ENCODE data around the gene GET4. TPM values are rescaled to one million over a fixed set of nuclear protein-coding genes. Genes with fewer than 3 reads are reported as not detected.

The GET4 gene
- total RNA-seq, 1 donor = 17.7 TPM

DNA sequence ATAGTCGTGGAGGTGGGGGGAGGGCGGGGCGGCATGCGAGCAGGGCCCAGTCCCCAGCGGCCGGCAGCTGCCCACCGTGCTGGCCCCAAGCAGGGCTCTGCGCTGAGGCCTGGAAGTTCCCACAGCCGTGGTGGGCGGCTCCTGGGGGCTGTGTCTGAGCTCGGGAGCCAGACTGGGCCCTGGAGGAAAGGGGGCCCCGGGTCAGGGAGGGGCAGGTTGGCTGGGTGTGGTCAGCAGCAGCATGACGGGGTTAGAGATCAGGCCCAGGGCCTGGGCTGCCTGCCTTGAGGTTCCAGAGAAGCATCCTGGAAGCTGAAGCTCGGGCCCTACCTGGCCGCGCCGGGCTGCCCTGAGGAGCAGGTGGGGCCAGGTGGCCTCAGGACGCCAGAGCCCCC is 22.1 kb downstream of the GET4 start:
- Histone ChIP-seq H2AFZ (ENCODE audit: low read length) (no peak overlapping the region), H4K20me1 (ENCODE audit: insufficient read depth, low read length) (peaks cover 3% of the 10 kb centered on the region), H3K4me2 (ENCODE audit: insufficient read depth, low read length) (no peak overlapping the region), H3K27ac (ENCODE audit: low read depth, low read length) (no peak overlapping the region), H3K27me3 (ENCODE audit: insufficient read depth, low read length) (peaks cover 3% of the 10 kb centered on the region), H3K79me2 (ENCODE audit: insufficient read depth, low read length) (no peaks in the 10 kb centered on the region), H3K4me1 (ENCODE audit: insufficient read depth, low read length) (no peaks in the 10 kb centered on the region), H3K4me3 (ENCODE audit: insufficient read depth, low read length) (no peak overlapping the region), H3K9me3 (ENCODE audit: low read depth, low read length) (no peaks in the 10 kb centered on the region), H3K36me3 (ENCODE audit: insufficient read depth, low read length) (peaks cover 6% of the 10 kb centered on the region)
- no peak for DNase-seq (ENCODE audit: insufficient read length, low spot score, missing footprints)
- TF ChIP-seq, protein P1, sequence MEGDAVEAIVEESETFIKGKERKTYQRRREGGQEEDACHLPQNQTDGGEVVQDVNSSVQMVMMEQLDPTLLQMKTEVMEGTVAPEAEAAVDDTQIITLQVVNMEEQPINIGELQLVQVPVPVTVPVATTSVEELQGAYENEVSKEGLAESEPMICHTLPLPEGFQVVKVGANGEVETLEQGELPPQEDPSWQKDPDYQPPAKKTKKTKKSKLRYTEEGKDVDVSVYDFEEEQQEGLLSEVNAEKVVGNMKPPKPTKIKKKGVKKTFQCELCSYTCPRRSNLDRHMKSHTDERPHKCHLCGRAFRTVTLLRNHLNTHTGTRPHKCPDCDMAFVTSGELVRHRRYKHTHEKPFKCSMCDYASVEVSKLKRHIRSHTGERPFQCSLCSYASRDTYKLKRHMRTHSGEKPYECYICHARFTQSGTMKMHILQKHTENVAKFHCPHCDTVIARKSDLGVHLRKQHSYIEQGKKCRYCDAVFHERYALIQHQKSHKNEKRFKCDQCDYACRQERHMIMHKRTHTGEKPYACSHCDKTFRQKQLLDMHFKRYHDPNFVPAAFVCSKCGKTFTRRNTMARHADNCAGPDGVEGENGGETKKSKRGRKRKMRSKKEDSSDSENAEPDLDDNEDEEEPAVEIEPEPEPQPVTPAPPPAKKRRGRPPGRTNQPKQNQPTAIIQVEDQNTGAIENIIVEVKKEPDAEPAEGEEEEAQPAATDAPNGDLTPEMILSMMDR (IDR thresholded peaks at IDR 0.05; ENCODE audit: extremely low read depth, low read depth, low read length) = no peak

DNA sequence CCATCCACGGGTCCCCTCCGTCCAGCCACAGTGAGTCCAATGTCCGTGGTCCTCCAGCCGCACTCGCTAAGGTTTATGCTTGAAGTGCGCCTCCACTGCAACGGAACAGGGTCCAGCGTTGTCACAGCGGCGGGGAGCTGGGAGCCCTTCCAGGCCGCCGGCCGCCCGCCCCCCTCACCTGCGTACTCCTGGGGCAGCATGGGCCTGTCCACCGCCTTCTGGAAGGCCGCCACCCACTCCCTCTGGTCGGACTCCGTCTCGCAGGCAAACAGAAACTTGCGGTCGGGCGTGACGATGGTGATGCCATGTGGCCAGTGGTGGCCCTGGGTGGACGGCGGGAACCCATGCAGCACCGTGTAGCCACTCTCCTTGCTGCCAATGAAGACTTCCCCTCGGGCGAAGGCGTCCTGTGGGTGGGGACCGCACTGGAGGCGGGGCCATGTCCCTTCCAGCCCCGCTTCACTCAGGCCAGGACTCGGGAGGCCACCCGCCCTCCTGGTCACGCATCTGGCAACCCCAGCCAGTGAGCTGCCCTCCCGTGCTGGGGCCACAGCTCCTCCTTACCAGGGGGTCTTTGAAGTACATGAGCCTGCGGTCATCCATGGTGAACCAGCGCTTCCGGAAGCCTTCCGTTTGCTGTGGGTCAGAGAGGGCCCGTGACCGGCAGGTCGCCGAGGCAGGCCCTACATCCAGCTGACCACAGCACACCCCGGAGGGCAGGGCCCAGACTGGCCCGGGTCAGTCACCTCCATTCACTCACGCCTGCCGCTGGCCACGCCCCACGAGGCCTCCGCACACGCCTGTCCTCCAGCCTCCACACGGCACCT is 22.7 kb downstream of the GET4 start:
- TF ChIP-seq, protein P1 (IDR thresholded peaks at IDR 0.05; ENCODE audit: extremely low read depth, low read depth, low read length) = no peak
- no peak for DNase-seq (ENCODE audit: insufficient read length, low spot score, missing footprints)
- Histone ChIP-seq H3K27me3 (ENCODE audit: insufficient read depth, low read length) (peaks cover 5% of the 10 kb centered on the region), H3K36me3 (ENCODE audit: insufficient read depth, low read length) (no peaks in the 10 kb centered on the region), H3K9me3 (ENCODE audit: low read depth, low read length) (no peaks in the 10 kb centered on the region), H3K79me2 (ENCODE audit: insufficient read depth, low read length) (no peaks in the 10 kb centered on the region), H3K4me1 (ENCODE audit: insufficient read depth, low read length) (no peaks in the 10 kb centered on the region), H4K20me1 (ENCODE audit: insufficient read depth, low read length) (no peaks in the 10 kb centered on the region), H3K4me3 (ENCODE audit: insufficient read depth, low read length) (no peak overlapping the region), H3K27ac (ENCODE audit: low read depth, low read length) (no peak overlapping the region), H2AFZ (ENCODE audit: low read length) (no peak overlapping the region), H3K4me2 (ENCODE audit: insufficient read depth, low read length) (no peak overlapping the region)

DNA sequence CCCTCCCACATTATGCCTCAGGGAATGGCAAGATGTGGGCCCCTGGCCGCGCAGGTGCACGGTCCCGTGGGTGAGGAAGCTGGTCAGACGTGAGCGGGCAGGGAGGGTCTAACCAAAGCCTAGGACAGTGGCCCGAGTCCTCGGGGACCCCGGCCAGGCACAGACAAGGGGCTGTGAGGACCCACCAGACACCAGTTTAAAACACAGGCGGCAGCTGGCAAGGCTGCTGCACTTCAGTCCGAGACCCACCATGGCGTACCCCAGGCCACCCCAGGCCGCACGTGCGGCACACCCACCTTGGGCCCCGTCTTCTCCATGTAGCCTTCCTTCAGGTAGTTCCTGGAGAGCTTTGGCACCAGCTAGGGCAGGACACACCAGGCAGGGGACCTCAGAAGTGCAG is 23.5 kb downstream of the GET4 start:
- Histone ChIP-seq H4K20me1 (ENCODE audit: insufficient read depth, low read length) (no peaks in the 10 kb centered on the region), H3K79me2 (ENCODE audit: insufficient read depth, low read length) (no peaks in the 10 kb centered on the region), H3K27ac (ENCODE audit: low read depth, low read length) (no peak overlapping the region), H3K4me2 (ENCODE audit: insufficient read depth, low read length) (no peak overlapping the region), H3K36me3 (ENCODE audit: insufficient read depth, low read length) (no peaks in the 10 kb centered on the region), H3K9me3 (ENCODE audit: low read depth, low read length) (no peaks in the 10 kb centered on the region), H3K4me1 (ENCODE audit: insufficient read depth, low read length) (peaks cover 6% of the 10 kb centered on the region), H3K27me3 (ENCODE audit: insufficient read depth, low read length) (peaks cover 13% of the 10 kb centered on the region), H2AFZ (ENCODE audit: low read length) (no peak overlapping the region), H3K4me3 (ENCODE audit: insufficient read depth, low read length) (no peak overlapping the region)
- no peak for DNase-seq (ENCODE audit: insufficient read length, low spot score, missing footprints)
- TF ChIP-seq, protein P1 (IDR thresholded peaks at IDR 0.05; ENCODE audit: extremely low read depth, low read depth, low read length) = no peak

DNA sequence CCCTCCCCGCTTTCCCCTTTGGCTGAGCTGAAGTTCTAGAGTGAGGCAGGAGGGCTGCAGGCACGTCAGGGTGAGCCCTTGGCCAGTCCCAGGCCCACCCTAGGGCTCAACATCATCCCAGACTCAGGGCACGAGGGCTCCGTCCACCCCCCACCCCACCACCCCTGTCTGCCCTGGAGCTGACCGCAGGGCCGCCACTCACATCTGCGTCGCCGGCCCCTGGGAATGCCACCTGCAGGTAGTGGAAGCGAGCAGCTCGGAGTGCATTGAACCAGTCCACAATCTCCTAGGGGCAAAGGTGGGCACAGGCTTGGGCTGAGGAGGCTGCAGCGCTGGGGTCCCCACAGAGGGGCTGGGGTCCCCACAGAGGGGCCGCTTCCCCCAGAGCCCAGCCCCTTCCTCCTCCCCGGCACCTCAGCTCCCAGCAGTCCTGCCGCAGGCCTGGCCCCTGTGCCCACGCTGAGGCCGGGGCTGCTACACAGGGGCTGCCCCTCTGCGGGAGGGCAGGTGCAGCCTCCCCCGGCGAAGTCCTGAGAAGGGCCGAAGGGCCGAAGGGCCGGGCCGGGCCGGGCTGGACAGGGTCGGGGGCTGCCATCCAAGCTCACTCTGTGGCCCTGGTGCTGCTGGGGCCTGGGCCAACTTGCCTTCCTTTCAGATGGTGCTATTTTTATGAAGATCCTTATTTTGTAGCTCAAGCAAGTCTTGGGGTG is 24.1 kb downstream of the GET4 start:
- no peaks in the 10 kb centered on the region for H4K20me1 ChIP-seq (ENCODE audit: insufficient read depth, low read length)
- H3K36me3 ChIP-seq (ENCODE audit: insufficient read depth, low read length) = no peaks in the 10 kb centered on the region
- no peak overlapping the region for H3K4me2 ChIP-seq (ENCODE audit: insufficient read depth, low read length)
- DNase-seq (ENCODE audit: insufficient read length, low spot score, missing footprints) = no peak
- no peak overlapping the region for H3K4me3 ChIP-seq (ENCODE audit: insufficient read depth, low read length)
- no peaks in the 10 kb centered on the region for H3K79me2 ChIP-seq (ENCODE audit: insufficient read depth, low read length)
- no peak overlapping the region for H3K27ac ChIP-seq (ENCODE audit: low read depth, low read length)
- no peaks in the 10 kb centered on the region for H3K9me3 ChIP-seq (ENCODE audit: low read depth, low read length)
- H3K27me3 ChIP-seq (ENCODE audit: insufficient read depth, low read length) = peaks cover 16% of the 10 kb centered on the region
- TF ChIP-seq, protein P1 (IDR thresholded peaks at IDR 0.05; ENCODE audit: extremely low read depth, low read depth, low read length) = no peak
- H2AFZ ChIP-seq (ENCODE audit: low read length) = no peak overlapping the region
- H3K4me1 ChIP-seq (ENCODE audit: insufficient read depth, low read length) = peaks cover 8% of the 10 kb centered on the region

All from osteoblast (primary cell).